Renal cortical epithelial cell (primary cell): ENCODE results near the gene SPACA7. TPM values are rescaled to one million over a fixed set of nuclear protein-coding genes. Genes with fewer than 3 reads are reported as not detected.
"Not testable (repeated sequence)": the region's sequence is repeated elsewhere in the genome, so short reads cannot be mapped to it uniquely, and the experiment has no call there.

Experiments
- DNase-seq: peaks from one replicate; pipeline ENCODE4 v3.0.0-alpha.2; 2011; ENCODE audit warnings: low read depth
- total RNA-seq: library from RNA; depleted of rRNA; stranded (reverse); fragments of >200 nt; gene quantifications from 2 replicates; pipeline ENCODE4 v1.2.3, GENCODE V29; 2014

SPACA7 gene
- total RNA-seq, 1 donor from 2014 or later, result not detected

- no peak for DNase-seq
These were observed 47.9 kb downstream of the SPACA7 start for GRCh38 chr13:112424098-112424497.

DNA sequence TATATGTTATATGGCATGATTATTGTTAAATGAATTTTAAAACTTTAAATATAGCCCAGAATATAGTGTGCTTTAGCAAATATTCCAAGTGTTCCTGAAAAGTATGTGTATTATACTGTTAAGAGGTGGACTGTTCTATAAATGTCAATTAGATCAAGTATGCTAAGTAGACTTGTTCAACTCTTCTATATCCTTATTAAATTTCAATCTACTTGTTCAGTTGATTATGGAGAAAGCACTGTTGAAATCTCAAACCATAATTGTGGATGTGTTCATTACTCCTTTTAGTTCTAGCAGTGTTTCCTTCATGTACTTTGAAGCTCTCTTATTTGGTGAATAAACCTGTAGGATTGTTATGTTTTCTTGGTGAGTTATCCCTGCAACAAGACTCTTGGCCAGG lies 52.5 kb downstream of the SPACA7 start:
- DNase-seq, result no peak

DNA sequence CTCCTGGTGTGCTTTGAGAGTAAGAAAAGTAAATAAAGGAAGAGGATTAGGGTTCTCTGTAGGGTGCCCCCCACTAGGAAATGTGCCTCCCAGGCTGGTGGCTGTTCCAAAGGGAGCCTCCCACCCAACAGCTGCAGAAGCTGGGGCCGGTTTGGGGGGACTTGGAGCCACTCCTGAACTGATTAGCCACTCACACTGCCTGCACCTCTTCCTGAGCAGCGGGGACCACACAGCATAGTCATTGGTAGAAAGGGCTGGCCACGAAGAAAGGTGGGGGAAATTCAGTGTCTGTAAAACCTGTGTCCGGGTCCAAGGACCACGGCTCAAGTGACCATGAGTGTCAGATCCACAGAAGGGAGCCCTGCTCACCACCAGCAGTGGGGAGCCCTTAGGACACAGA lies 55.6 kb downstream of the SPACA7 start:
- no peak for DNase-seq

DNA sequence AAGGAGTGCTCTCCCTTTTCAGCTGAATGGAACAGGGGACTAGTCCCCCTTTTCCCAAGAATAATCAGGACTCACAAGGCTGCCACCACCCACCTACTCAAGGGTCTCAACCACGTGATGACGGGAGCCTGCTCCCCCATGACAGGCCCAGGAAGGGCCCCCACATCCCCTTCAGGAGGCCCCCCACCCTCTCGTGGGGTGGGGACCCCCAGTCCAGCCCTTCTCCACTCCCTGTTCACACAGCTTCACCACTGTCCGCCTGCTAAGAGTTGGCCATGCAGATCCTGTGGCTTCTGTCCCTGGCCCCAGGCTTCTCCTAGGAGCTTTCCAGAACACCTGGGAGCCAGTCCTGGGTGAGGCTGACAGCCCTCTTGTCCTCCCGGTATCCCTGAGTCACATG lies 56.6 kb downstream of the SPACA7 start:
- DNase-seq, result not testable (repeated sequence)

- DNase-seq, result not testable (repeated sequence)
These were observed 57.4 kb downstream of the SPACA7 start for GRCh38 chr13:112433517-112433916.

DNA sequence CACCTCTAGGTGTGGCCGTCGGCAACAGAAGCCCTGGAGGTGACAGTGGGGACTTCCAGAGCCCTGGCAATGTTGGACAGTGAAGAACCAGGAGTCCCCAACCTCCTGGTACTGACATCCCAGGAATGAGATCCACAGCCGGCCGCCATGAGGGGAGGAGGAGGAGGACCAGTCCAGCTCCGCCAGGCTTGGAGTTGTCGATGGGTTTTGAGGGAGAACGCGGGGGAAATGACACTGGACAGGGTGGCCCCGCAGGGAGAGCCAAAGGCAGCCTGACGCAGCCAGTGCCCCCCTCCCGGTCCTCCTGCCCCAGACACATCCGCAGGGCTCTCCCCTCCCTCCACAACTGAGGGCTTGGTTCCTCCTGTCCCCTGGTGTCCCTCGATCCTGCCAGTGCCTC lies 57.9 kb downstream of the SPACA7 start:
- no peak for DNase-seq

GRCh38 chr13:112434937-112435523 lies 58.9 kb downstream of the SPACA7 start:
- no peak for DNase-seq

DNA sequence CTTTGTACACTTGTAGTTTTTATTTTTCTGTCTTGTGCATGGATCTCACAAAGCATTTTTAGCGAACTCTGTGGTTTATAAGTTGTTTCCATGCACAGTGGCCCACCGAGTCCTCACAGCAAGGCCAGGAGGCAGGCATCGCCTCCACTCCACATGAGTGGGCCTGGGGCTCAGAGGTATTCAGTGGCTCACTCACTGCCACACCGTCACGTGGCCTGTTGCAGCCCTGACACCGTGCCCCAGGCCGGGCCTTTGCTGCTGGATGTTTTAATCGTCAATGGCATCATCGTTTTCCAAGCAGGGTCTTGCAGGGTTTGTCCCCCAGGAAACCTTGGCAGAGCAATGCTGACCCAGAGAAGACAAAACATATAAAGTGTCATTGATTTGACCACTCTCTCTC lies 59.8 kb downstream of the SPACA7 start:
- no peak for DNase-seq

- no peak for DNase-seq
These were observed 61.9 kb downstream of the SPACA7 start for GRCh38 chr13:112438094-112438493.

DNA sequence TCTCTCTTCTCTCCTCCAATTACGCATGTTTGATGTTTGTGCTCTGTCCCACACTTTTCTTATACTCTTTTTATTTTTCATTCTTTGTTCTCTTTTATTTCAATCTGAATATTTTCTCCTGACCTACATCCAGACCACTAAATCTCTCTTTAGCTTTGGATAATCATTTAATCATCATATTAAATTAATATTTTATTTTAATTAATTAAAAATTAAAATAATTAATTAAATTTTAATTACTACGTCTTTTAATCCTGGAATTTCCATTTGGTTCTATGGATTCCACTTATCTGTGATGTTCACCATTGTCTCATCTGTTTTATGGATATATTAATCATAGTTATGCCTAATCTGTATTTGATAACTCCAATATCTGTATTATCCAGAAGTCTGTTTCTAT lies 62.4 kb downstream of the SPACA7 start:
- no peak for DNase-seq

DNA sequence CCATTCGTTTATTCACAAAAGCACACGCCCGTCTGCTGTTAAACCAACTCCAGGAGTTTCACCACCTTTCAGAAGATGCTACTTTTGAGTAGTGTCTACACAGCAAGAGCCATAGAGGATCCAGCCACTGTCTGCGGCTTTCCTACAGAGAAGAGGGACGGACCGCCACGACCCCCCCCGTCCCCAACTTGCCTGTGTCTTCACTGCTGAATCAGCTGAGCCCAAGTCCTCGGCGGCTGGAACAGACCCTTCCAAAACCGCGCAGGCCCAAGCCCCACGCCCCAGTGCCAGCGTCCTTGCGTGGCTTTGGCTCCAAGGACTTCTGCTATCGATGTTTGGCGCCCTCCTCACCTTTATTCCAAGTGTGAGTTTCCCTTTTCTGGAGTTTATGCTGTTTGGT lies 65.1 kb downstream of the SPACA7 start:
- DNase-seq, result no peak

DNA sequence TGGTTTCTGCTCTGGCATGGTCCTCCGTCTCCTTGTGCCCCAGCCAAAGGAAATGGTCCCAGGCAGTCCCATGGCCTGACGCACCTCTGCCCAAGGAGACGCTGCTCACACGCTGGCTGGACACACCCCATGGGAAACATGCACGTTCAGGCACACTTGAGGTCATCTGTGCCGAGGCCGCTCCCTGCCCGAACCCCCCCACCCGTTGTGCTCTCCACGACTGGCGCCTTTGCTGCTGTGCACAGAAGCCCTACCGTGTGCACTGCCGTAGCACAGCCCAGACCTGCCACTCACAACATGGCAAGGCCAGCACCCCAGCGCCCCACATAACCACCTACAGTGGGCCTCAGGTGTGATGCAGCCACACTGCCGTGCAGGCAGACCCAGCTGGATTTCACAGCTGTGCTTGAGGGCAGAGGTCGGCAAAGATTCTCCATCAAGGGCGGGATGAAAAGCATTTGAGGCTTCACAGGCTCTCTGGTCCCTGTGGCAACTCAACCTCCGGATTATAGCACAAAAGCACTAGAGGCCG lies 65.7 kb downstream of the SPACA7 start:
- DNase-seq, result no peak

DNA sequence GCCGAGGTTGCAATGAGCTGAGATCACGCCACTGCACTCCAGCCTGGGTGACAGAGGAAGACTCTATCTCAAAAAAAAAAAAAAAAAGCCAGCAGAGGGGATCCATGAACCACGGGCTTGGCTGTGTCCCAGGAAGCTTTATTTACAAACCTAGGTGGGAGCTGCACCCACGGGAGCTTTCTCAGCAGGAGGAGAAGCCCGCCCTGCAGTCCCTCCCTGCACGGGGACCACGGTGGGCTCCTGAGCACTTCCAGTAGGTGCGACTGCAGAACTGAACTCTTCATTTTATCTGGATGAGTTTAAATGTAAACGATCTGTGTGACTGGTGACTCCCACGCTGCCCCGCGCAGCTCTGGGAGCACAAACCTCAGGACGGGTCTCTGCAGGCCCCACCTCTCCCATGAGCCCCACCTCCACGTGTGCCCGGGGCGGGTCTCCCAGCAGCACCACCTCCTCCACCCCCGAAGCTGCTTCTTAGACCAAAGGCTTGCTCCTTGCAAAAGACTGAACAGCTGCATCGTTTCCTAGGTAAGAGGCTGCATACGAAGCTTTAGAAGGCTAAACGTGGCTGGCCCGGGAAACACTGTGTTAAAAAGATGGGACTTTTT lies 66.4 kb downstream of the SPACA7 start:
- no peak for DNase-seq

- DNase-seq, result no peak
These were observed 67.2 kb downstream of the SPACA7 start for GRCh38 chr13:112443191-112443994.

GRCh38 chr13:112443995-112444311 lies 67.8 kb downstream of the SPACA7 start:
- DNase-seq, result peak; percentile 18

DNA sequence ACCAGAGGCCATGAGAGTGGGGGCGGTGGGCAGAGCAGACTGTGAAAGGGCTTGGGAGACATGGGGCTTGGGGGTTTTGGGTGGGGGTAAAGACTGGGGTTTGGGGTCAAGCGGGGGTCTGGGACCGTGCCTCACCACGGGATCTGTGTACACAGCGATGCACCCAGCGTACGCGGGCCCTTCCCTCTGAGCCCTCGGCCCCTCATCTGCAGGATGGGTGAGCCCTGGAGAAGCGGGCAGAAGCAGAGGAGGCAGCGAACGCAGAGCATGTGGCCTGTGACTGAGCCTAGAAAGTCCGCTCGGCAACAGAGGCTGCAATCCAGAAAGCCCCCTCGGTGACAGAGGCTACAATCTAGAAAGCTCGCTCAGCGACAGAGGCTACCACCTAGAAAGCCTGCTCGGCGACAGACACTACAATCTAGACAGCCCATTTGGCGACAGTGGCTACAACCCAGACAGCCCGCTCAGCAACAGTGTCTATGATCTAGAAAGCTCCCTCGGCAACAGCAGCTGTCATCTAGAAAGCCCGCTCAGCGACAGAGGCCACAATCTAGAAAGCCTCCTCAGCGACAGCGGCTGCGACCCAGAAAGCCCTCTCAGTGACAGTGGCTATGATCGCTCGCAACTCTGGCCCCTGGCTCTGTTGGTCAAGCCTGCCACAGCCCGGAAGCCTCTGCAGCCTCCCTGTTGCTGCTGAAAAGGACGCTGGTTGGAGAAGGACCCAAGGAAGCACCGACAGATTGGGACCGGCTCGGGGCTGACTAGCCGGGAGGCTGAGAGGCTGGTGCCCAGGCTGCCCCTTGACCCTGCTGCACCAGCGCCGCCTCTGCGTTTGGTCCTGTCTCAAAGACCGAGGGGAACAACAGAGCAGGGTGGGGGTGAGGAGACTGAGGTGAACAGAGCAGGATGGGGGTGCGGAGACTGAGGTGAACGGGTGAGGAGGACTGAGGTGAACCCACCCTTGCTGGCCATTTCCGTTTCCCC lies 68.6 kb downstream of the SPACA7 start:
- no peak for DNase-seq

GRCh38 chr13:112445411-112446271 lies 69.5 kb downstream of the SPACA7 start:
- no peak for DNase-seq

DNA sequence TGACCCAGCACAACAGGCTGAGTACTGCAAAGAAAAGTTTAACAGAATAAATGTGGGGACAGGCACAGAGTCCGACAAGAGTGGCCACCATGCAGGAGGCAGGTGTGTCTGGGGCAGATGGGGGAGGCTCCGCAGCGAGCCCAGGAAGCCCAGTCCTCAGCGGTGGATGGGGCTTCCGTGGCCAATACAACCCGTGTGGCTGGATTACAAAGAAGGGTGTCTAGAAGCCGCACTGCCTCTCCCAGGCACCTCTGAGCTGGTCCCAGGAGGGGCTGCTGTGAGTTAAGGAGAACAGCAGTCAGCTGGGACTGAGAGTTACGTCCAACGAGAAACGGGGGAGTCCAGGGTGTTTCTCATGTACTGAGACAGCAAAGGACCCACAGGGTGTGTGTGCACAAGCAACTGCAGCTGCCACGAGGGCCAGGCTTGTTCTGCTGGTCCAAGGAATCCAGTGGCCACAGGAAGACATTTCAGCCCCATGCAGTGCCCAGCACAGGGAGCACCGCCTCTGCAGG lies 70.2 kb downstream of the SPACA7 start:
- no peak for DNase-seq

- no peak for DNase-seq
These were observed 70.7 kb downstream of the SPACA7 start for GRCh38 chr13:112446867-112447266.

- no peak for DNase-seq
These were observed 71.2 kb downstream of the SPACA7 start for GRCh38 chr13:112447306-112447705.
